H9 (cell line): ENCODE results near the gene HIGD1B. TPM values are rescaled to one million over a fixed set of nuclear protein-coding genes. Genes with fewer than 3 reads are reported as not detected.

ENCODE experiments used
- DNase-seq: peaks from one replicate; pipeline ENCODE4 v3.0.0-alpha.2; 2017
- H2AFZ ChIP-seq: one replicate; pipeline ENCODE4 v1.6.1; 2013; ENCODE audit warnings: mild to moderate bottlenecking, low read length, control low read depth, moderate library complexity
- H2AK5ac ChIP-seq: 2 replicates; pipeline ENCODE4 v1.6.1; 2013; ENCODE audit warnings: low read length, control low read depth, mixed read lengths; ENCODE audit not compliant: insufficient read length
- H2BK120ac ChIP-seq: one replicate; pipeline ENCODE4 v1.6.1; 2013; ENCODE audit warnings: low read depth, mild to moderate bottlenecking, low read length, control low read depth, inconsistent platforms; ENCODE audit not compliant: poor library complexity, severe bottlenecking
- H2BK12ac ChIP-seq: 2 replicates; pipeline ENCODE4 v1.6.1; 2013; ENCODE audit warnings: low read length, control low read depth, mixed read lengths, low read depth; ENCODE audit not compliant: insufficient read length
- H2BK15ac ChIP-seq: 2 replicates; pipeline ENCODE4 v1.6.1; 2013; ENCODE audit warnings: low read depth, low read length, control low read depth
- H2BK20ac ChIP-seq: one replicate; pipeline ENCODE4 v1.6.1; 2013; ENCODE audit warnings: low read depth, mild to moderate bottlenecking, low read length, control low read depth, inconsistent platforms; ENCODE audit not compliant: poor library complexity, severe bottlenecking
- H2BK5ac ChIP-seq: 2 replicates; pipeline ENCODE4 v1.6.1; 2013; ENCODE audit warnings: low read length, control low read depth, mixed read lengths; ENCODE audit not compliant: insufficient read length
- H3K14ac ChIP-seq: 2 replicates; pipeline ENCODE4 v1.6.1; 2013; ENCODE audit warnings: low read length, control low read depth; ENCODE audit not compliant: insufficient read depth
- H3K18ac ChIP-seq: 2 replicates; pipeline ENCODE4 v1.6.1; 2013; ENCODE audit warnings: low read depth, mild to moderate bottlenecking, mixed read lengths, low read length, control low read depth; ENCODE audit not compliant: insufficient read length
- H3K23ac ChIP-seq: 2 replicates; pipeline ENCODE4 v1.6.1; 2013; ENCODE audit warnings: low read length, control low read depth, mixed read lengths, low read depth; ENCODE audit not compliant: insufficient read length
- H3K23me2 ChIP-seq: 2 replicates; pipeline ENCODE4 v1.6.1; 2013; ENCODE audit warnings: low read depth, mild to moderate bottlenecking, mixed read lengths, low read length, control low read depth; ENCODE audit not compliant: insufficient read length, poor library complexity, severe bottlenecking
- H3K27ac ChIP-seq: 2 replicates; pipeline ENCODE4 v1.5.1; 2013; ENCODE audit warnings: low read length, control low read depth, mixed read lengths, low read depth; ENCODE audit not compliant: insufficient read length
- H3K27me3 ChIP-seq: 2 replicates; pipeline ENCODE4 v1.6.1; 2013; ENCODE audit warnings: low read length, control low read depth, inconsistent platforms; ENCODE audit not compliant: insufficient read depth
- H3K4ac ChIP-seq: 2 replicates; pipeline ENCODE4 v1.6.1; 2013; ENCODE audit warnings: low read depth, mild to moderate bottlenecking, control low read depth, inconsistent platforms, low read length, moderate library complexity
- H3K4me1 ChIP-seq: 2 replicates; pipeline ENCODE4 v1.6.1; 2013; ENCODE audit warnings: low read length, control low read depth, inconsistent platforms; ENCODE audit not compliant: insufficient read depth
- H3K4me2 ChIP-seq: 2 replicates; pipeline ENCODE4 v1.6.1; 2013; ENCODE audit warnings: low read length, control low read depth, mixed read lengths; ENCODE audit not compliant: insufficient read length, insufficient read depth
- H3K56ac ChIP-seq: 2 replicates; pipeline ENCODE4 v1.6.1; 2013; ENCODE audit warnings: low read depth, mild to moderate bottlenecking, mixed read lengths, low read length, control low read depth; ENCODE audit not compliant: insufficient read length
- H3K79me1 ChIP-seq: 2 replicates; pipeline ENCODE4 v1.6.1; 2013; ENCODE audit warnings: low read depth, mild to moderate bottlenecking, moderate library complexity, low read length, control low read depth, inconsistent platforms; ENCODE audit not compliant: insufficient read depth, poor library complexity, severe bottlenecking
- H3K79me2 ChIP-seq: 2 replicates; pipeline ENCODE4 v1.6.1; 2013; ENCODE audit warnings: low read length, control low read depth, inconsistent platforms; ENCODE audit not compliant: insufficient read depth
- H3K9ac ChIP-seq: 2 replicates; pipeline ENCODE4 v1.6.1; 2013; ENCODE audit warnings: low read length, control low read depth, mixed read lengths; ENCODE audit not compliant: insufficient read length; ENCODE audit errors: extremely low read depth
- H3K9me3 ChIP-seq: one replicate; pipeline ENCODE4 v1.6.1; 2013; ENCODE audit warnings: low read depth, low read length, inconsistent platforms; ENCODE audit not compliant: control insufficient read depth
- H3T11ph ChIP-seq: one replicate; pipeline ENCODE4 v1.6.1; 2013; ENCODE audit warnings: mild to moderate bottlenecking, low read length, control low read depth, inconsistent platforms
- H4K20me1 ChIP-seq: one replicate; pipeline ENCODE4 v1.6.1; 2013; ENCODE audit not compliant: control insufficient read depth, insufficient read length, insufficient read depth
- H4K5ac ChIP-seq: 2 replicates; pipeline ENCODE4 v1.6.1; 2013; ENCODE audit warnings: low read depth, mild to moderate bottlenecking, mixed read lengths, low read length, control low read depth; ENCODE audit not compliant: insufficient read length
- H4K8ac ChIP-seq: replicated peaks from 2 replicates; pipeline ENCODE4 v1.6.1; 2013; ENCODE audit warnings: low read length, control low read depth, mixed read lengths, low read depth; ENCODE audit not compliant: insufficient read length
- H4K91ac ChIP-seq: 2 replicates; pipeline ENCODE4 v1.6.1; 2013; ENCODE audit warnings: low read depth, mild to moderate bottlenecking, moderate library complexity, mixed read lengths, low read length, control low read depth; ENCODE audit not compliant: insufficient read length
- H3K27ac Mint-ChIP-seq, 3 experiments: 2 replicates in 2 of 3; 3 replicates in 1 of 3; pipeline ENCODE4 v1.8.0; 2020 to 2021; ENCODE audit warnings: mixed read lengths in 3 of 3, mild to moderate bottlenecking in 1 of 3, moderate library complexity in 1 of 3
- H3K27me3 Mint-ChIP-seq: 2 replicates; pipeline ENCODE4 v1.8.0; 2021; ENCODE audit warnings: low read depth, mild to moderate bottlenecking, moderate library complexity, mixed read lengths
- H3K36me3 Mint-ChIP-seq, 3 experiments: 2 replicates in 2 of 3; 3 replicates in 1 of 3; pipeline ENCODE4 v1.8.0; 2020 to 2021; ENCODE audit warnings: low read depth in 3 of 3, mixed read lengths in 3 of 3; ENCODE audit not compliant: insufficient read depth in 1 of 3
- H3K4me1 Mint-ChIP-seq, 2 experiments: 2 replicates each; pipeline ENCODE4 v1.8.0; 2020; ENCODE audit warnings: mixed read lengths in 2 of 2
- H3K4me3 Mint-ChIP-seq, 2 experiments: 2 replicates in 1 of 2; 3 replicates in 1 of 2; pipeline ENCODE4 v1.8.0; 2020 to 2021; ENCODE audit warnings: mild to moderate bottlenecking in 2 of 2, mixed read lengths in 2 of 2, moderate library complexity in 1 of 2
- H3K9me3 Mint-ChIP-seq, 2 experiments: 2 replicates in 1 of 2; 3 replicates in 1 of 2; pipeline ENCODE4 v1.8.0; 2020; ENCODE audit warnings: mild to moderate bottlenecking in 2 of 2, mixed read lengths in 2 of 2, moderate library complexity in 1 of 2
- CTCF ChIP-seq: fragments of 200-600 bp; sonication (generic); conservative IDR thresholded peaks from 3 replicates; pipeline ENCODE4 v1.8.0; 2021; ENCODE audit warnings: antibody characterized with exemption, mild to moderate bottlenecking
- WGBS: extraction: QIAGEN DNeasy Blood & Tissue Kit; methylation state at CpG from one replicate; pipeline ENCODE4 v1.1.7; 2013; ENCODE audit warnings: missing lambda C conversion rate, low lambda C conversion rate, mixed read lengths; ENCODE audit not compliant: insufficient read length; ENCODE audit errors: extremely low coverage; 5-methylcytosine and 5-hydroxymethylcytosine counted together
- total RNA-seq: library from RNA; stranded (reverse); gene quantifications from 2 replicates; pipeline ENCODE4 v1.2.1, GENCODE V29; 2021

The HIGD1B gene
- total RNA-seq, 1 experiment from 2014 or later = not detected

- H3K79me2 ChIP-seq = no peaks in the 10 kb centered on the region
- peaks cover 4% of the 10 kb centered on the region for H3K27me3 Mint-ChIP-seq
- no CpG with 5 or more reads among the region's 2 CpGs for WGBS
Measured at GRCh38 chr17:44837196-44837595, 10.5 kb upstream of the HIGD1B start.

More at GRCh38 chr17:44837196-44837595, 10.5 kb upstream of the HIGD1B start:
- no peak for TF ChIP-seq CTCF
- no peak overlapping the region for H2AFZ ChIP-seq
- H3K79me1 ChIP-seq = no peaks in the 10 kb centered on the region
- no peak overlapping the region for H3K18ac ChIP-seq
- no peak overlapping the region for H3K56ac ChIP-seq
- H4K91ac ChIP-seq = no peak overlapping the region
- no peaks in the 10 kb centered on the region for H3K27me3 ChIP-seq
- no peak overlapping the region for H4K8ac ChIP-seq
- H2AK5ac ChIP-seq = no peak overlapping the region
- H3K4me1 ChIP-seq = peaks cover 3% of the 10 kb centered on the region; the same call in 1 of the 2 replicates
- no peak overlapping the region for H3K27ac ChIP-seq
- no peak overlapping the region for H4K5ac ChIP-seq
- H2BK20ac ChIP-seq = no peak overlapping the region
- H3K4me2 ChIP-seq = no peak overlapping the region
- no peaks in the 10 kb centered on the region for H3K23me2 ChIP-seq
- peaks cover 7 to 12% of the 10 kb centered on the region in 2 experiments for H3K4me1 Mint-ChIP-seq
- H2BK12ac ChIP-seq = no peak overlapping the region
- no peak overlapping the region for H2BK15ac ChIP-seq
- H3K9ac ChIP-seq = no peak overlapping the region
- no peak overlapping the region for H3K4ac ChIP-seq
- H3K4me3 Mint-ChIP-seq = no peak overlapping the region
- no peak overlapping the region for H3K14ac ChIP-seq
- H3K36me3 Mint-ChIP-seq = no peaks in the 10 kb centered on the region; a peak in 1 of 7 replicates
- no peak overlapping the region for H3T11ph ChIP-seq
- no peak overlapping the region; a peak in 1 of 7 replicates for H3K27ac Mint-ChIP-seq
- no peaks in the 10 kb centered on the region for H4K20me1 ChIP-seq
- H3K23ac ChIP-seq = no peak overlapping the region
- H2BK120ac ChIP-seq = no peak overlapping the region
- no peak overlapping the region for H2BK5ac ChIP-seq
- no peaks in the 10 kb centered on the region for H3K9me3 ChIP-seq
- no peaks in the 10 kb centered on the region for H3K9me3 Mint-ChIP-seq
- no peak for DNase-seq
